PFSK-1 (cell line): ENCODE data around the gene HAND1.

Experiments
- POLR2AphosphoS5 ChIP-seq: IDR thresholded peaks from 2 replicates; pipeline ENCODE4 v1.6.1; 2012; ENCODE audit warnings: low read depth, mild to moderate bottlenecking, control low read depth, low read length, moderate library complexity
- REST ChIP-seq, 2 experiments: IDR thresholded peaks; 2 replicates each; pipeline versions ENCODE4 v1.6.1 to v1.8.0; 2011 to 2012; ENCODE audit warnings: low read depth in 2 of 2, low read length in 2 of 2, control low read depth in 1 of 2, inconsistent platforms in 1 of 2, mild to moderate bottlenecking in 1 of 2, moderate library complexity in 1 of 2; ENCODE audit not compliant: insufficient read depth in 1 of 2

GRCh38 chr5:154435226-154435625, 42.8 kb downstream of the HAND1 start:
- TF ChIP-seq REST (IDR thresholded peaks at IDR 0.05; ENCODE audit: insufficient read depth in 1 of 2, low read depth in 2 of 2, low read length in 2 of 2) (no peak), POLR2AphosphoS5 (no peak)
